Sigmoid colon (tissue), 4 donors: ENCODE measurements around the gene PLTP.

Experiments
- CTCF ChIP-seq, 4 experiments: fragments of 450-650 bp in 3 of 4; fragments of 200-600 bp in 1 of 4; IDR thresholded peaks; one replicate each; pipeline ENCODE4 v1.5.1; 2016 to 2019; ENCODE audit warnings: antibody characterized with exemption in 4 of 4, mild to moderate bottlenecking in 3 of 4, moderate library complexity in 2 of 4
- EP300 ChIP-seq, 4 donors: sonication (generic); formaldehyde crosslinking; IDR thresholded peaks; one replicate each; pipeline ENCODE4 v1.6.1; 2017; ENCODE audit warnings: antibody characterized with exemption in 4 of 4
- POLR2A ChIP-seq, 2 donors: fragments of 450-650 bp; IDR thresholded peaks; one replicate each; pipeline ENCODE4 v1.6.1; 2016; ENCODE audit warnings: antibody characterized with exemption in 2 of 2, mild to moderate bottlenecking in 2 of 2, moderate library complexity in 2 of 2

DNA sequence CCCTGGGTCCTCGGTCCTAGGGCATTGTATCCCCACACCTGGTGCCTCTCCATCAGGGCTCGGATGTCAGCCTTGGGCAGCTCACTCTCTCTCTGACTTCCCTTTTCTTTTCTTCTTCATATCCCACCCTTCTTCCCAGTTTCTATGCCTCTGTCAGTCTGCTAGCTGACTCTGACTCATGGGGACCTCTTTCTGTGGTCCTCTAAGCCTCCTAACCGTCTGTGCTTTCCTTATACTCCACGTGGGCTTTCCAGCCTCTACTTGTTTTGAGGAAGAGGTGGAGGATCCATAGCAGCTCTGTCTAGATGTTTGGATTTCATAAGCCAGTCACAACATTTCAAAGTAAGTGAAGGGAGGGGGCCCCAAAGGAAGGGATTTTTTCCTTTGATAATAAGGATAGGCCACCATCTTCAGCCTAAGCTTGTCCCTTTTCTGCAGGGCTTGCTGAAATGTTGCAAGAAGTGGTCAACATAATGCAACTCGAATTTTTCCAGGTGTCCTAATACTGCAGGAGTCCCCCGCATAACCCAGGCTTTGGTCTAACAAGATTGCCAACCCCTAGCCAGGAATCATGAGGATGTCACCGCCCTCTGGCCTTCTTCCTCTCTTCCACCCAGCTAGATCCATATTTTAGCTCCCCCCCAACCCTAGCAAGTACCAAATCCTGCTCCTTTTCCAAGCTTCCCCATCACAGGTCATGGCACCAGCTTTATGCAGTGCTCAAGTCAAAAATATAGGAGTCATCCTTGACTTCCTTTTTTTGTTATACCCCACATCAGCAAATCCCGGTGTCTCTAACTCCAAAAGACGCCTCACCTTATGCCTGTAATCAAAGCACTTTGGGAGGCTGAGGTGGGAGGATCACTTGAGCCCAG lies 8.7 kb upstream of the PLTP start:
- TF ChIP-seq CTCF (IDR thresholded peaks at IDR 0.05) (no peak), POLR2A (IDR thresholded peaks at IDR 0.05) (no peak), EP300 (IDR thresholded peaks at IDR 0.05) (no peak)
